HG03060 (cell line): ENCODE data around the gene IL25.
"Not testable (repeated sequence)": the region's sequence is repeated elsewhere in the genome, so short reads cannot be mapped to it uniquely, and the experiment has no call there.

ENCODE experiments used
- ATAC-seq: cut with Tn5 transposase; IDR thresholded peaks from one replicate; pipeline ENCODE4 v1.9.1; 2021; ENCODE audit warnings: low read depth, moderate number of reproducible peaks; ENCODE audit not compliant: unreplicated experiment

The IL25 gene

DNA sequence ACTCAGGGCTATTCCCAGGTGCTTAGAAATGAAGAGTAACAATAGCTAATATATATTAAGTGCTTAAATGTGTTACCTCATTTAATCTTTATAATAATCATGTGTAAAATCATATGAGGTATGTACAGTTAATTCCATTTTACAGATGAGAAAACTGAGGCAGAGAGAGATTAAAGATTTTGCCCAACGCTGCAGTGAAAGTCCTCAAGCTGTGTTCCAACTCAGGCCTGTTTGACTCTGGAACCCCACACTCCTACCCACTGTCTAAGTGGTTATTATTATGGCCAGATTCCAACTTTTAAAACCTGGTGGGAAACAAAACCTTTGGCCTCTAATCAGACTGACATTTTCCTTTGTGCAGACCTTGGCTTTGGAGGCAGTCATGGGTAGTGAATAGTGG, 14.4 kb downstream of the IL25 start:
- no peak for ATAC-seq

DNA sequence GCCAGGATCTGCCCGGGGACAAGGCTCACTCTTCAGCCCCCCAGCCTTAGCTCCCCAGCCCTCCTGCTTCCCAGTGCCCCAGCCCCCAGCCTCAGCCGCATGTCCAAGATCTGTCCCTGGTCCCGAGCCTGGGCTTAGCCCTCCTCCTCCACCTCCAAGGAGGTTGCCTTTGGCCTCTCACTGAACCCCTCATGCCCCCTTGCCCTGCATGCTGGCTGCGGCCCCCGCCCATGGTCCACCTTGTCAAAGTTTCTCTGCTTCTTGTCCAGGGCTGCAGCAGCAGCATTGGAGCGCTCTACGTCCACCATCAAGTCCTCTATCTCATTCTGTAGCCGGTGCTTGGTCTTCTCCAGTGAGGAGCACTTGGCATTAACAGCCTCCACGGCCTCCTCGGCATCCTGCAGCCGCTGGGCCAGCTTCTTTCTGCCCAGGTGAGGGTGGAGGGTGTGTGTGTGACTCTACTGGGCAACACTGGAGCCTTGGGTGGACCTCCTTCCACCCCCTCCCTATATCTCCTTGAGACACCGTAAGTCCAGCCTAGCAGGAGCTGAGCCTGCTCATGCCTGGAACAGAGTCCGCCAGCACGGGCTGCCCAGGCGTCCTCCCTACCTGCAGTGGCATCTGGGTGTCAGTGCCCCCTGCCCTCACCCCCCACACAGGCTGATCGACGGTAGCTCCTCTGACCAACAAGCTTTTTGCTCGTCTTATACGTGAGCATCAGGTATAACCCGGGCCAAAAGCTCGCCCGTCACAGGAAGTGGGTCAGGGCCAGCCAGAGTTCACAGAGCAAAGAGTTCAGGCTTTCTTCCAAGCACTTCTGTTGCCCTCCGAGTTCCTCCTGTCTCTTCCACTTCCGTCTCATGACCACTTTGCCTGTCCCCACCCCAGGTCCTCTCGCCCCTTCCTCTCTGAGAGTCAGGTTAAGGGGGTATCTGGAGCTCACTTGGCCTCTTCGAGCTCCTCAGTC, 15.6 kb downstream of the IL25 start:
- ATAC-seq, result no peak

DNA sequence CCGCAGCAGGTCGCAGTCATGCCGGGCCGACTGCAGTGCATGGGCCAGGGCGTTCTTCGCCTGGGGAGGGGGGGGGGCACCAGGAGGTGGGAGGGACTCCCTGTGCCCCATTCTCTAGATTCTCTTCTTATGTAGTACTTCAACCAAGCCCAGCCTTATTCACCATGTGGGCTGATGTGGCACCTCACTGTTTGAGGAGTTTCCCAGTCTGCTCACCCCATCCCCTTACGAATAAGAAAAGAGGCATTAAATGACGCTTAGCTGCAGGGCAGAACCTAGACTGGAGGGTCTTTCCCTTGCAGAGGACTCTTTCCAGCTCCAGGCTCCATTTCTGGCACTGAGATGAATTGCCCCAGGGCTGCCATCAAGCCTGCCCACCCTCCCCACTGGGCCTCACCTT, 16.4 kb downstream of the IL25 start:
- no peak for ATAC-seq

DNA sequence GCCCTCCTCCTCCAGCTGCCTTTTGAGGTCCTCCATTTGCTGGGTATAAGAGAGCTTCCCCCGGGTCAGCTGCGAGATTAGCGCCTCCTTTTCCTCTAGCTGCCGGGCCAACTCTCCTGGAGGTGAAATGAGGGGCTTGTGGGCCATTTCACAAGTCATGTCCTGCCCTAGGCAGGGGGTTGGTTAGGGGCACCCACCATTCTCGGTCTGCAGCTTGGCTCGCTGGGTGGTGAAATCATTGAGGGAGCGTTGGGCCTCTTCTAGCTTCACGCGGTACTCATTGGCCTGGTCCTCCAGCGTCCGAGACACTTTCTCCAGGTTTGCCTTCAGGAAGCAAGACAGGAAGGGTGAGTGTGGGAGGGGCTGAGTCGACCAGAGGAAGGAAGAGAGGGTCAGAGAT, 16.8 kb downstream of the IL25 start:
- no peak for ATAC-seq

DNA sequence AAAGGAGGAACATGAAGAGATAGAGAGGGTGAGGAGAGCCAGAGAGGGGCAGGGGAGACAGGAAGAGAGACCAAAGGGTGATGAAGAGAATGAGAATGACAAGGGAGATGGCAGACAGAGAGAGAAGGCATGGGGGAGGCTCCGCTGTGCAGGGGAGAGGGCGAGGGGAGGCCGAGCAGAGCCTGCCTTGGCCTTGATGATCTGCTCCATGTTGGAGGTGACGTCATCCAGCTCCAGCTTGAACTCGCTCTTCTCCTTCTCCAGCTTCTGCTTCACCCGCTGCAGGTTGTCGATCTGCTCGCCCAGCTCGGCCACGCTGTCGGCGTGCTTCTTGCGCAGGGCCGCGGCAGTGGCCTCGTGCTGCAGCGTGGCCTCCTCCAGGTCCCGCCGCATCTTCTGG, 17.3 kb downstream of the IL25 start:
- not testable (repeated sequence) for ATAC-seq

DNA sequence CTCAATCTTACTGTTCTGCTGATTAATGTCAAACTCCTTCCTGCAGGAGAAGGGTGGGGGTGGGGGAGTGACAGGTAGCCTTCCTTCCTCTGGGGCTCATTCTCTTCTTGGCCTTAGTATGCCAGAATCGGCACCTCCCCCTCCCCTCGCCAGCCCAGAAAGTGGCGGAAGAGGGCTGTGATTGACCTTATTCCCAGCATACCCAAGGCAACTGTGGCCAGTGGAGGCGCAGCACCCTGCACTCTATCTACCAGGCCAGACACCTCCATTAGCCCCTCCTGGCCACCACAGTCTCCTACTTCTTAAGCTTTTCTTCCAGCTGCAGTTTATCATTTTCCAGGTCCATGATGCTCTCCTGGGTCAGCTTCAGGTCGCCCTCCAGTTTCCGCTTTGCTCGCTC, 20.0 kb downstream of the IL25 start:
- no peak for ATAC-seq

DNA sequence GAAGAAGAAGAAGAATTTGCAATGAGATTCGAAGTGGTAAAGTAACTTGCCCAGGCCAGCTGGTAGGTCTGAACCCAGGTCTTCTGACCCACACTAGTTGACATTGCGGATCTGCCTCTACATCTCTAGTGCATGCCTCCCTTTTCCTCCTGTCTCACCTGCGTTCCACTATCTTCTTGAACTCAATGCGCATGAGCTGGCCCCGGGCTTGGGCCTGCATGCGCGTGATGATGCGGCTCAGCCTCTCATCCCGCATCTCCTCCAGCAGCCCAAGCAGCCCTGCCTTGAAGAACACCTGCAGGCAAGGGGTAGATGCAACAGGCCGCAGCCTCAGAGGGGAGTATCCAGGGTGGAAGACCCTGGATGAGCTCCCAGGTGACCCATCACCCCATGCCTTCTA, 23.5 kb downstream of the IL25 start:
- no peak for ATAC-seq

DNA sequence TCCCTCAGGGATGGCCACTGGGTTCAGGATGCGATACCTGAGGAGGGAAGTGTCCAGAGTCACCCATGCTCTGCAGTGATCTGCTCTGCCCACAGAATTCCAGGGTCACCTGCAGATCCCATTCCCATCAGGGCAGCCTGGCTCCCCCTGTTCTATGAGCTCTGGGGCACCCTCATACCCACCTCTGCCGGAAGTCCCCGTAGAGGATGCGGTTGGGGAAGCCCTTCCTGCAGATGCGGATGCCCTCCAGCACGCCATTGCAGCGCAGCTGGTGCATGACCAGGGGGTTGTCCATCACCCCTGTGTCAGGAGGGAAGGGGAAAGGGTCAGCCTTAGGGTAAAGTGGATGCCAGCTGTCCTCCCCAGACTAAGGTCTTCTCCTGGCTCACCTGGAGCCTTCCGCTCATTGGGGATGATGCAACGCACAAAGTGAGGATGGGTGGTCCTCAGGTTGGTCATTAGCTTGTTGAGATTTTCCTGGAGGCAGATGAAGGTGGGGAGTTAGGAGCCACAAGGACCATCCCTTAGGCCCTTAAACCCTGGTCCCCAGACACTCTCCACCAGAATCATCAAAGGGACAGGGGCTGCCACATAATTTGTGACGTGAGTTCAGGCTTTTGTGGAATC, 24.3 kb downstream of the IL25 start:
- ATAC-seq, result no peak

DNA sequence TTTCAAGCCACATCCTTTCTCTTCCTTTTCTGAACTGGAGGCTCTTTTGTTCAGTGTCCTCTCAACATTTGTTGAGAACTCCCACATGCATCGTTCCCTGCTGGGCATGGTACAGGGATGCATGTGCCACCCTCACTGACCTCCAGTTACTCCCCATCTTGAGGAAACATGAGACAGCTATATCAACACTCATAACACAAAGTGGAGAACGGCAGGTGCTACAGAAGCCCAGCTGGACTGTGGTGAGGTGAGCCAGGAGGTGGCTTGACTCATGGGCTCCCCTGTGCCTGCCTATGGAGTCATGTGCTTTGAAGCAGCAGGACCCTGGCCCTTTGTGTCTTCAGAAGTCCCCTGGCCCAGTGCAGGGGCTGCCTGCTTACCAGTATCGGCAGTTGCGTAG, 25.7 kb downstream of the IL25 start:
- no peak for ATAC-seq

DNA sequence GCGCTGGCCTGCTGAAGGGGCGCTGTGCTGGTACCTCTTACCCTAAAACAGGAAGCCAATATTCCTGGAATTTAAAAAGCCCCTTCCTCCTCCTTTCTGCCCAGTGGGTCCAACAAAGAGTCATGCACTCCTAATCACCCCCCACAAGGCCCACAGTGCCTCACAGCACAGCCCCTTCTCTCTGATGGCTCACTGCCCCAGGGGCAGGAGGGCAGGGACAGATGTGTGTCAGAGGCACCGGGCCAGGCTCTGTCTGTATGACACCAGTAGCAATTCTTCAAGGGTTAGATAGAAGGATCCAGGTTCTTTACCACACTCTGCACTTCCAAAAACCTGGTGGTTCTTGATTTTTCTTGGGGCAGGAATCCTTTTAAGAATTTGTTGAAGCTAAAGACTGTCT, 26.5 kb downstream of the IL25 start:
- no peak for ATAC-seq

DNA sequence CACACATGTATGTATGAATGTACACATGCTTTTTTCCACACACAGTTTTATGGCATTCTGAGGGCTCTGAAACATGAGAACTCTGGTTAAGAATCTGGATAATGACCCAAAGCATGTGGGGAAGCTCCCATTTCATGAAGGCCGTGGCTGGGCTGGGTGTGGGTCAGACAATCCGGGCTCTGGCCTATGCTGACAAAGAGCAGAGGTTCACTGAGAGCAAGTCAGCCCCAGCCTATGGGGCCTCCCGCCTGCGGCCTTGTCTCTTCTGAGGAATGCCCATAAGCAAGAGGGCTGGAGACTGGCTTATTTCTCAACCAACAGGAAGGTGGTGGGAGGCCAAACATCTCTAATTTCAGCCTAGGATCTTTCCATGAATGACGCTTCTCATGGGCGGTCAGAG, 27.0 kb downstream of the IL25 start:
- no peak for ATAC-seq

DNA sequence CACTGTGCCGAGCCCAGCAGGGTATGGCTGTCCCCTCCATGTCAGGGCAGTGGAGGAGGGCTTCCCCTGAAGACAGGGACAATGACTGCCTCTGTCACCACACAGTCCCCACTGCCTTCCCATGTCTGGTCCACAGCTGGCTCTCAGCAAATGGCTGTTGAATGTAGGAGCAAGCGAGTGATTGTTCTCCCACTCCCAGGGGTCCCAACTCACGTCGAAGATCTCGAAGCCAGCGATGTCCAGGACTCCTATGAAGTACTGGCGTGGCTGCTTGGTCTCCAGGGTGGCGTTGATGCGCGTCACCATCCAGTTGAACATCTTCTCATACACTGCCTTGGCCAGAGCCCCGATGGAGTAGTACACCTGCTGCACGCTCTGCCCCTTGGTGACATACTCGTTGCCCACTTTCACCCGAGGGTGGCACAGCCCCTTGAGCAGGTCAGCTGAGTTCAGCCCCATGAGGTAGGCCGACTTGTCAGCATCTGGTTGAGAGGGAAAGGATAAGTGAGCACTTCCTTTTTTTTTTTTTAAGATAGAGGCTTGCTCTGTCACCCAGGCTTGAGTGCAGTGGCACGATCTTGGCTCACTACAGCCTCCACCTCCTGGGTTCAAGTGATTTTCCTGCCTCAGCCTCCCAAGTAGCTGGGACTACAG, 28.0 kb downstream of the IL25 start:
- ATAC-seq, result not testable (repeated sequence)

DNA sequence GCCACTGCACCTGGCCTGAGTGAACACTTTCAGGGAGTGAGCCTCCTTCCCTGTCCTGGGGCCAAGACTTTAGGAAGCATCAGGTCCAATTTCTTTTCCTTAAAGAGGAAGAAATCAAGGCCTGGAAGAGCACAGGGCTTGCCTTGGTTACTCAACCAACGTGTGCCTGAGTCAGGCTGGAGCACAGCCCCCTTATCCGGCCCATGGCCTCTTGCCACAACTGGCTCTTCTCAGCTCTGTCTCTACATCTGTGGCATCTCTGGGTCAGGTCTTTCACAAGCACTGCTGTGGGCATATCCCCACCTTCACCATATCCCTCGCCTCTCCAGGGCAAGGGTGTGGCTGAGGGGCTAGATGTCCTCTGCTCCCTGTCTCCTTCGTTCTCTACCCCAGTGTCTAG, 28.7 kb downstream of the IL25 start:
- no peak for ATAC-seq

DNA sequence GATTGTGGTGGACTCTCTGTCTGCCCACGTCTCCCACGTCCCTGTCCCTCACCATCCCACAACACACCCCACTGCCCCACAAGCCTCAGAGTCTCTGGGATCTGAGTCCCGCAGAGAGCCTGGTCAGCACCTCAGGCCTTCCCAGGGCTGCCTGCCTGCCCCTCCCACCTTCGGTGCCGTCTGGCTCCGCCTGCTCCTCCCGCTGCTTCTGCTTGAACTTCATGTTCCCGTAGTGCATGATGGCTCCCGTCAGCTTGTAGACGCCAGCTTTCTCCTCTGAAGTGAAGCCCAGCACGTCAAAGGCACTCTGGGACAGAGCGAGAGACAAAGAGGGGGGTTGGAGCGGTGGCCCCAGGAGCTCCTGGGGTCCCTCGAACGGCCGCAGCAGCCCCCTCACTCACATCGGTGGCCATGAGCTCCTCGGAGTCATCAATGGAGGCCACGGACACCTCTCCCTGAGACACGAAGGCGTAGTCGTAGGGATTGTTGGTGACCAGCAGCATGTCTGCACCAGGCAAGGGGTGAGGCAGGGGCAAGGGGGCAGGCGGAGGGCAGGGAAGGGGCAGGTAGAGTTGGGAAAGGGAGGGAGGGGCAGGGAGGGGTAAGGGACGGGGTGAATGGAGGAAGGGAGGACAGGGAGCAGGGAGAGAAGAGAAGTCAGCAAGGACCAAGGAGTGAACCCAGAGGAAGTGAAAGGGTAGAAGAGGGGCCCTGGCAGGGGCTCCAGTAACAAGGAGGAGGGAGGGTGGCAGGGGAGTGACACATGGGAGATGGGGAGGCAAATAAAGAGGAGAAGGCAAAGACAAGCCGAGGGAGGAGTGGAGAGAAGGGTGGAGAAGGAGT, 29.9 kb downstream of the IL25 start:
- no peak for ATAC-seq

DNA sequence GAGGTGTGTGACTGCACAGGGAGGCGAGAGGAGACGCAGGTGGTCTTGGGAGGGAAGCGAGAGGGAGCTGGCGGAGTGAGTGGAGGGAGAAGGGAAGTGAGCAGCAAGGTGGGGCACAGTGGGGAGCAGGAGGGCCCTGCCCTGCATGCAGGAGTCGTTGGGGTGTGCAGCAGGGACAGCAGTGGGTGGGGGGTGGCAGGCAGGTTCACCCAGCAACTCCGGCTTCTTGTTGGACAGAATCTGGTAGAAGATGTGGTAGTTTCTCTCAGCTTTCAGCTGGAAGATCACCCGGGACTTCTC, 30.5 kb downstream of the IL25 start:
- ATAC-seq, result no peak

DNA sequence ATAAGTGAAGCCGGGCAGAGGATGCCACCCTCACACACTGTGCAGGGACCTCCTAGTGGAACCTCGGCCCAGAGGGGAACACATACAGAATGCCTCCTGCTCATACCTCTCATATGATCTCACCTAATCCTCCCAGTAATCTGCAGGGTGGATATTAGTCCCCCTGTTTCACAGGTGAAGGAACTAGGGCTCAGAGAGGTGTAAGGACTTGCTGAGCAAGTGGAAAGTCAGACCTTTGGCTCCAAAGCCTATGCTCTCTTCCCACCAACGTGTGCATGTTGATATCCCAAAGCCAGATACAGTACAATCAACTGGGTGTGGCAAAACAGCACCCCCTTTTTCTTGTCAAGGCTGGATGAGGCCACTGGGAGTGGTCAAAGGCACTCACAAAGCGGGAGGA, 31.3 kb downstream of the IL25 start:
- ATAC-seq, result no peak

DNA sequence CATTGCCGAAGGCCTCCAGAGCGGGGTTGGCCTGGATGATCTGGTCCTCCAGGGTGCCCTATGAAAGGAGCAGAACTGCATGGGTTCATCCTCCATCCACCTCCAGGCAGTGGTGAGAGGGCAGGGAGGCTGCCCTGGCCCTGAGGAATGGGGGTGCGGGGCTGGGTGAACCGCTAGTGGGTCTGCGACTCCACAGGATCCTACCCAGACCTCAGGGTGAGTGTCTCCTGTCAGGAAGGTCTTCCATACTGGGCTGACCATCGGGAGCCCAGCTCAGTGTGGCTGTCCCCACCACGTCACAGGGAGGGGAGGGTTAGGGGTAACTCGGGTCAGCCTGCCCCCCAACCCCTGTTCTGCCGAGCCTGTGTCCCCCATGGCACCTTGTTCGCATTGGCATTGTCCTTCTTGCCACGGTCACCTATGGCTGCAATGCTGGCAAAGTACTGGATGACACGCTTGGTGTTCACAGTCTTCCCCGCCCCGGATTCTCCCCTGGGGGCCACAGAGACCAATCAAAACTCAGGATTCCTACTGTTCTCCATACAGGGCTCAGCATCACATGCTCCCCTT, 31.8 kb downstream of the IL25 start:
- ATAC-seq, result no peak

DNA sequence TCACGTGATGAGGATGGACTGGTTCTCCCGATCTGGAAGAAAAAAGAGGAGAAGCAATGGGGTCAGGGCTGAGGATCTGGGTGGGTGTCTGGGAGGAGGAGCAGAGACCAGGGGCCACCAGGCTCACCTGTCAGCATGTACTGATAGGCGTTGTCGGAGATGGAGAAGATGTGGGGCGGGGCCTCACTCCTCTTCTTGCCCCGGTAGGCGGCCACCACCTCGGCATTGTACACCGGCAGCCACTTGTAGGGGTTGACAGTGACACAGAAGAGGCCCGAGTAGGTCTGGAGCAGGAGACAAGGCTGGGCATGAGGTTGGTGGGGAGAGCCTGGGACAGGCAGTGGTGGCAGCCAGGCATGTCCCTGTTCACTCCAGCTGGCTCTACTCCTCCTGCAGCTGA, 32.5 kb downstream of the IL25 start:
- no peak for ATAC-seq

DNA sequence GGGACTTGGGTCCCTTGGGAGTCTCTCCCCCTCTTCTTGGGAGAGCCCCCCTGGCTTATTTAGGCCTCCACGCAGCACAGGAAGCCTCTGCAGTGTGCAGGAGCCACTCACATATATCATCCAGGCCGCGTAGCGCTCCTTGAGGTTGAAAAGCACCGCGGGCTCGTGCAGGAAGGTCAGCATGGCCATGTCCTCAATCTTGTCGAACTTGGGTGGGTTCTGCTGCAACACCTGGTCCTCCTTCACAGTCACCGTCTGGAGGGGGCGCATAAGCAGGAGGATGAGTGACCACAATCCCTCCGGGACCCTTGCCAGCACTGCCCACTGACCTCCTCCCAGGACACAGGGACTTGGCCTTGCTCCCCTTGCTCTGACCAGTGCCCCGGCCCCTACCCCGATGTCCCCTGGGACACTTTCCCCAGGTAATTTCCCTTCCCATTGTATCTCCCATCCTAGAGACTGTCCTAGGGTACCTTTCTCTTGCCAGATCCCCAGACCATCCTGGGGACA, 33.0 kb downstream of the IL25 start:
- ATAC-seq, result no peak

DNA sequence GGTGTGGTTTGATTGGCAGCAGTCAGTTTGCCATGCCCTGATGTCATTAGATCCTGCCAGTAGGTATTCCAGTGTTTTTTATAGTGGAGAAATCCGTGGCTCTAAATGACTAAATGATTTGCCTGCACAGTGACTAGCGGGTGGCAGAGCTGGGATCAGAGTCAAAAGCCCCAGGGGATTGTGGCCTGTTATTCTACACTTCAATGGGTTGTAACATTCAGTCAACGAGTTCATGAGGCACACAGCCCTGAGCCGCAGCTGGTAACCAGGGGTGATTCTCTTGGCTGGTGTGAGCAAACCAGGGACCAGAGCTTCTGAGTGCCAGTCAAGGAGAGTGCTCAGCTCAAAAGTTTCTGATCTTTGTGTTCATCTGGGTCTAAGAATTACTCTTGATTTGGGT, 33.6 kb downstream of the IL25 start:
- ATAC-seq, result peak; percentile 52
